Activated CD4-positive, alpha-beta T cell treated with anti-CD3 and anti-CD28 coated beads, Interleukin-2, amount 10 ng/mL, durations not matched to agents 7 days and 5 days (primary cell): ENCODE results near the gene OLFM1. TPM values are rescaled to one million over a fixed set of nuclear protein-coding genes. Genes with fewer than 3 reads are reported as not detected.
"Not testable (repeated sequence)": the region's sequence is repeated elsewhere in the genome, so short reads cannot be mapped to it uniquely, and the experiment has no call there.

Source experiments
- CTCF ChIA-PET: fragments of 350-600 bp; sonication (Branson Sonifier 250); formaldehyde crosslinking; loops from one replicate; lab custom pipeline; 2021; ENCODE audit warnings: antibody characterized with exemption; lab: Charles Lee
- POLR2A ChIA-PET: fragments of 350-600 bp; sonication (Branson Sonifier 250); formaldehyde crosslinking; loops from one replicate; lab custom pipeline; 2021; ENCODE audit warnings: antibody characterized with exemption; lab: Charles Lee
- DNase-seq: peaks from one replicate; pipeline ENCODE4 v3.0.0-alpha.2; 2020
- H3K27ac Mint-ChIP-seq: one replicate; pipeline ENCODE4 v1.8.0; 2021; ENCODE audit warnings: mild to moderate bottlenecking, moderate library complexity, mixed read lengths
- H3K27me3 Mint-ChIP-seq: one replicate; pipeline ENCODE4 v1.8.0; 2021; ENCODE audit warnings: mixed read lengths
- H3K36me3 Mint-ChIP-seq: one replicate; pipeline ENCODE4 v1.8.0; 2021; ENCODE audit warnings: low read depth, mixed read lengths
- H3K4me1 Mint-ChIP-seq: one replicate; pipeline ENCODE4 v1.8.0; 2021; ENCODE audit warnings: mixed read lengths
- H3K4me3 Mint-ChIP-seq: one replicate; pipeline ENCODE4 v1.8.0; 2021; ENCODE audit warnings: mild to moderate bottlenecking, moderate library complexity, mixed read lengths
- H3K9me3 Mint-ChIP-seq: one replicate; pipeline ENCODE4 v1.8.0; 2021; ENCODE audit warnings: mixed read lengths
- total RNA-seq, 2 experiments: library from RNA; stranded (reverse); gene quantifications; one replicate each; pipeline ENCODE4 v1.2.3, GENCODE V29; 2021

Gene OLFM1
- total RNA-seq, 2 experiments from 2014 or later = not detected

DNA sequence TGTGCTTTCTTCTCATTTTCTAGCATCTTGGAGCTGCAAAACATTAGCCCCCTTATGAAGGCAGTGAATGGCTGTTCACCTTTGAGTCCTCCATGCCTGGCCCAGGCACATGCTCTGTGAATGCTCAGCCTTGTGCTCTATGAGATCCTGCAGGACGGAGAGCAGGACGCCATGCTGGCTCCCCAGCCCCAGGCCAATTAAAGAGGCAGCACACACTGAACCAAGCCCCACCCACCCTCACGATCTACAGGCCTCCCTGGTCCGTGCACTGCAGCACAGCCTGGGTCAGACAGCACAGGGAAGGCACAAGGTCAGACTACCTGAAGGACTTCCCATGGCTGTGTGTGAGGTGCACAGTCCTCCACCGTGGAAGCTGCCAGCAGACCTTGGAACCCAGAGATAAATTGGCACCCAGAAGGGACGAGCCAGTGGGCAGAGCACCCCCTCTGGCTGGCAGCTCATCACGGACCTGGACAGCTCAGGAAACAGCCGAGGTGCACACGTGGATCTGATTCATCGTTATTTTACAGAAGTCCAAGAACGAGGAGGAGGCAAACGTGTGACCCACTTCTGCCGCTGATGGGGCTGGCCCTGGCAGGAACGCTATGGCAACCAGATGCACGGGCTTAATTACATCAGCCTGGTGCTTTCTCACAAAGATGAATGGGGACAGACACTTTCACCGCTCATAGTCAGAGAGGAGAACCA lies 59.5 kb downstream of the OLFM1 start:
- CTCF ChIA-PET = no interaction called here
- no peaks in the 10 kb centered on the region for H3K36me3 Mint-ChIP-seq

DNA sequence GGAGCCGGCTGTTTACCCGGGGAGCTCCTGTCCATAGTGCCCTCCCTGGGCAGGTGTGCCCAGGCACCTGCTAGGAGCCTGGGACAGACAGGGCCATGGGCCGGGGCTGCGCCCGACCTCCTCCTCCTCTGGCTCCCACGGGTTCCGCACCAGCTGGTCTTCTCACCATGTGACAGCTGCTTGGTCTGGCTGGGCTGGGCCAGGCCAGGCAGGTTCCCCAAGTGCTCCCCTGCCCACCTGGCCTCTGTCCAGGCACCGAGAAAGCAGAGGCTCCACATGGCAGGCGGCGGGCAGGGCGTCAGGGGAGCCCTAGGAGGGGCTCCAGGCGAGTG lies 60.0 kb downstream of the OLFM1 start:
- no peak for DNase-seq
- H3K9me3 Mint-ChIP-seq = no peaks in the 10 kb centered on the region
- H3K36me3 Mint-ChIP-seq = no peaks in the 10 kb centered on the region
- ChIA-PET CTCF (no interaction called here), POLR2A (interaction anchor here (0.6 kb wide), 1 partner anchor 140 kb away, joined by 3 read pairs; no protein-coding TSS in a partner anchor)
- no peak overlapping the region for H3K27ac Mint-ChIP-seq
- H3K4me1 Mint-ChIP-seq = no peaks in the 10 kb centered on the region
- no peaks in the 10 kb centered on the region for H3K27me3 Mint-ChIP-seq
- H3K4me3 Mint-ChIP-seq = no peak overlapping the region

More for the DNA sequence above, 59.5 kb downstream of the OLFM1 start:
- Mint-ChIP-seq H3K9me3 (no peaks in the 10 kb centered on the region), H3K27ac (no peak overlapping the region), H3K4me3 (no peak overlapping the region), H3K27me3 (no peaks in the 10 kb centered on the region), H3K4me1 (no peaks in the 10 kb centered on the region)
- POLR2A ChIA-PET = interaction anchor here (0.6 kb wide), 1 partner anchor 139 kb away, joined by 3 read pairs; no protein-coding TSS in a partner anchor
- DNase-seq = no peak

DNA sequence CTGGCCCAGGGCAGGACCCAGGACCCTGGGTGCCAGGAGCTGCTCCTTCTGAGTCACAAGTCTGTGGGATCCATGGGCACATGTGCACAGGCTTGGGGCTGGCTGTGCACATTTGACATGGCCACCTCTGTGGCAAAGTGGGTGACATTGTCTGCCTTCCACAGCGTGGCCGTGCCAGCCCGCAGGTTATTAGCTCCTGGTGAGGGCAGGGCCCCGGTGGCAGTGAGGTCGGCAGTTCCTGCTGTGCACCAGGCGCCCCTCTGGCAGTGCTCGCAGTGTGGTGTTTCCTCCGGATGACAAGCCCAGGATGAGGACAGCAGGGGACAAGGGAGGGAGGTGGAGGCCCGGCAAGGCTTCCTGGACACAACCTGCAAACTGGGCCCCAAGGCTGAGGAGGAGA lies 60.5 kb downstream of the OLFM1 start:
- no peak overlapping the region for H3K4me3 Mint-ChIP-seq
- no peak for DNase-seq
- no peaks in the 10 kb centered on the region for H3K36me3 Mint-ChIP-seq
- no peaks in the 10 kb centered on the region for H3K4me1 Mint-ChIP-seq
- CTCF ChIA-PET = no interaction called here
- H3K27me3 Mint-ChIP-seq = no peaks in the 10 kb centered on the region
- POLR2A ChIA-PET = interaction anchor here (0.6 kb wide), 1 partner anchor 140 kb away, joined by 3 read pairs; no protein-coding TSS in a partner anchor
- no peaks in the 10 kb centered on the region for H3K9me3 Mint-ChIP-seq
- H3K27ac Mint-ChIP-seq = no peak overlapping the region

DNA sequence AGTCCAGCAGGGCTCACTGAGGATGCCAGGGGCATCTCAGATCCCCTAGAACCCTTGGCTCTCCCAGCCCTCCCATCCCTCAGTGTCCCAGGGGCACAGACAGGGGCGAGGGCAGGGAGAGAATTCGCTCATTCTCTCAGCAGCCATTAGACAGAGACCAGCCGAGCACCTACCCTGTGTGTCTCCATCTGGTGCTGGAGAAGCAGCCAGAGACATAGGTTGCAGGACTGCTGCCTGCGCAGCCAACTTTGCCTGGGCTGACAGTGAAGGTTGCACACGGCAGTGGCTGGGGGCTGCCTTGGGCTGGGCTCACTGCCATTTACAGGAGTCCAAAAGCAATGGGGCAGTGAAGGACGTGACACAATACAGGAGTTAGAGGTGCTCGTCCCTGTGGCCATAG lies 60.9 kb downstream of the OLFM1 start:
- no peak for DNase-seq
- Mint-ChIP-seq H3K4me3 (no peak overlapping the region), H3K27ac (no peak overlapping the region), H3K36me3 (no peaks in the 10 kb centered on the region), H3K27me3 (no peaks in the 10 kb centered on the region), H3K9me3 (no peaks in the 10 kb centered on the region), H3K4me1 (no peaks in the 10 kb centered on the region)
- ChIA-PET POLR2A (no interaction called here), CTCF (no interaction called here)

DNA sequence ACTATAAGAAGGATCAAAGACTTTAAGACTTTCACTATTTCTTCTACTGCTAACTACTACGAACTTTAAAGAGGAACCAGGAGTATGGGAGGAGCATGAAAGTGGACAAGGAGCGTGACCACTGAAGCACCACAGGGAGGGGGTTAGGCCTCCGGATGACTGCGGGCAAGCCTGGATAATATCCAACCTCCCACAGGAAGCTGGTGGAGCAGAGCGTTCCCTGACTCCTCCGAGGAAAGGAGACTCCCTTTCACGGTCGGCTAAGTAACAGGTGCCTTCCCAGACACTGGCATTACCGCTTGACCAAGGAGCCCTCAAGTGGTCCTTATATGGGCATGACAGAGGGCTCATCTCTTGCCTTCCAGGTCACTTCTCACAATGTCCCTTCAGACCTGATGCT lies 62.4 kb downstream of the OLFM1 start:
- POLR2A ChIA-PET, CTCF ChIA-PET, H3K27me3 Mint-ChIP-seq, H3K4me3 Mint-ChIP-seq, H3K36me3 Mint-ChIP-seq, DNase-seq, H3K4me1 Mint-ChIP-seq, H3K27ac Mint-ChIP-seq, H3K9me3 Mint-ChIP-seq: not testable (repeated sequence)

DNA sequence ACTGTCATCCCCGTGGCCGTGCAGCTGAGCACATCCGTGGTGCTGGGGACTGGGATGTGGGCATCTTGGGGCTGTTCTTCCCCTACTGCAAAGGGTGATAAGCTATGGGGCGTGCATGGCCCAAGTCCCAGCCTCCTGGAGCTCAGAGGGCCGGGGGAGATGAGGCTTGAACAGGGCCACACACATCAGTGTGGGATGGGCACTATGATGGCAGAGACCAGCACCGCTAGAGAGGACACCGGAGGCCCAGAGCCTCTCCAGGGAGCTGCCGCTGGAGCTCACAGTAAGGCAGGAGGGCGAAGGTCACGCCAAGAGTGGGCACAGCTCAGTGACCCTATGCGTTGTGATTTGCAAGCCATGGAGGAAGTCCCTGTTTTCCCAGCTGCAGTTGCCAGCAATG lies 63.5 kb downstream of the OLFM1 start:
- no peak overlapping the region for H3K27ac Mint-ChIP-seq
- H3K9me3 Mint-ChIP-seq = no peaks in the 10 kb centered on the region

DNA sequence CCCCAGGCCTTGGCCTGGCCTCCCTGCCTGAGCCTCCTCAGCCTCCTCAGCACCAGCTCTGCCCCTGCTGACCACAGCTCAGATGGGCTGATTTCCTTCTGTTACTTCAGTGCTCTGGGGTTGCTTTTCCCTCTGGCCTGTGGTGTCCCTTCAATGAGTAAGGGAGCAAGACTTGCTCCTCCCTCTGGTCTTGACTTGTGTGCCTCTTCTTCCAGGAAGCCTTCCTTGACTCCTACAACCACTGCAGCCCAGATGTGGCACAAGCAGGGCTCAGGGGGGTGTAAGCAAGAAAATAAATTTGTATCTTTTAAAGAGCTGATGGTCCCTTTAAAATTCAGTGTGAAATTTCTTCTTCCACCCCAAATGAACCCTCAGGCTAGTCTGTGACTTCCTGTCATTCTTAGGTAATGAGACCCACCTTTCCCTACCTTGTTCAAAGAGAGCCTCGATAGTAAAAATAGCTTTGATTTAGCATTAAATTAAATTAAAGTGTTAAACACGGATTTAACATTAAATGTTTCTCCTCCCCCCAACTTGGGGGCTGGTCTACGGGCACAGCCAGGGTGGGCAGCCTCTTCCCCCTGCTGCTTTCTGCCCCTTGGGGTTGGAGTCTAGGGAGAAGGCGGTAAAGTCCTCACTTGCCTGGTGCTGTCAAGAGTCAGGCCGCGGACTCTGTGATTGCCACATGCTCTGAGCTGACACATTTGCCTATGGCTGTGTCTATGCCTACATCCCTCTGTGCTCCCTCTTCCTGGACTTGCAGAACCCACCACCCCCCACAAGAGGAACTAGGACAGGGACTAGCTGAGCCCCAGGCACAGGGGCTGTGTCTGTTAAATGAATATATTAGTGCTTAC lies 64.5 kb downstream of the OLFM1 start:
- CTCF ChIA-PET = no interaction called here
- no peak for DNase-seq
- POLR2A ChIA-PET = no interaction called here
- H3K9me3 Mint-ChIP-seq = no peaks in the 10 kb centered on the region
- no peaks in the 10 kb centered on the region for H3K36me3 Mint-ChIP-seq
- no peaks in the 10 kb centered on the region for H3K4me1 Mint-ChIP-seq
- no peaks in the 10 kb centered on the region for H3K27me3 Mint-ChIP-seq
- H3K27ac Mint-ChIP-seq = no peak overlapping the region
- H3K4me3 Mint-ChIP-seq = no peak overlapping the region

More for the DNA sequence above, 63.5 kb downstream of the OLFM1 start:
- Mint-ChIP-seq H3K4me3 (no peak overlapping the region), H3K4me1 (no peaks in the 10 kb centered on the region), H3K27me3 (no peaks in the 10 kb centered on the region), H3K36me3 (no peaks in the 10 kb centered on the region)
- CTCF ChIA-PET = no interaction called here
- DNase-seq = no peak
- POLR2A ChIA-PET = no interaction called here

DNA sequence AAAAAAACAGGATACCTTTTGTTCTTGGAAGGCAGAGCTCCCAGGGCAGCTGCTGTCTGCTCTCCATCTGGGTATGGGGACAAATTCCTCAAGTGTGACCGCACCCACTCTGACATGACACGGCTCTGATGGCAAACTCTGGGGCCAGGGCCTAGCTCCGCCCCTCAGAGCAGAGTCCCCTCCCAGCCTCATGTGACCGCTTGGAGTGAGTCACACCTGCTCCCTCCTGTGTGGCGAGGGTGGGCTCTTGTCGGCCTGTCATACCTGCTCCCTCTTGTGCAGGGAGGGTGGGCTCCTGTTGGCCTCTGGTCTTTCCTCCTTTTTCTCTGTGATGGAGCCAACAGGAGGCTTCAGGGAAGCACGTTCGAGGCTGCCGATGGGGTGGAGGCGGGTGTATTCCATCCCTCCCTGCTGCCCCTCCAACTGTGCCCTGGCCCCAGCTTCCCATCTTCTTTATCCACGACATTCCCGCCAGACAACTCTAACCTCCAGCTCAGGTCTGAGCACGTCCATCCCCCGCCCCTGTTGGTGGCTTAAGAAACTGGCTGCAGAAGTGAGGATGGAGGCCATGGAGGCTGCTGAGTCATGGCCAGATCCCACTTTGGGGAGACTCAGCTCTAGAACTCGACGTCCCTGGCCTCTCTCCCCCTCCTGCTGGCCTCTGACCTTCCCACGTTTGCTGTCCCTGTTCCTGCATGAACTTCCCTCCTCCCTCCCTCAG lies 65.3 kb downstream of the OLFM1 start:
- ChIA-PET POLR2A (no interaction called here), CTCF (no interaction called here)
- H3K4me1 Mint-ChIP-seq = no peaks in the 10 kb centered on the region
- no peaks in the 10 kb centered on the region for H3K9me3 Mint-ChIP-seq
- no peak overlapping the region for H3K4me3 Mint-ChIP-seq
- no peak for DNase-seq
- H3K27ac Mint-ChIP-seq = no peak overlapping the region
- no peaks in the 10 kb centered on the region for H3K27me3 Mint-ChIP-seq
- no peaks in the 10 kb centered on the region for H3K36me3 Mint-ChIP-seq

DNA sequence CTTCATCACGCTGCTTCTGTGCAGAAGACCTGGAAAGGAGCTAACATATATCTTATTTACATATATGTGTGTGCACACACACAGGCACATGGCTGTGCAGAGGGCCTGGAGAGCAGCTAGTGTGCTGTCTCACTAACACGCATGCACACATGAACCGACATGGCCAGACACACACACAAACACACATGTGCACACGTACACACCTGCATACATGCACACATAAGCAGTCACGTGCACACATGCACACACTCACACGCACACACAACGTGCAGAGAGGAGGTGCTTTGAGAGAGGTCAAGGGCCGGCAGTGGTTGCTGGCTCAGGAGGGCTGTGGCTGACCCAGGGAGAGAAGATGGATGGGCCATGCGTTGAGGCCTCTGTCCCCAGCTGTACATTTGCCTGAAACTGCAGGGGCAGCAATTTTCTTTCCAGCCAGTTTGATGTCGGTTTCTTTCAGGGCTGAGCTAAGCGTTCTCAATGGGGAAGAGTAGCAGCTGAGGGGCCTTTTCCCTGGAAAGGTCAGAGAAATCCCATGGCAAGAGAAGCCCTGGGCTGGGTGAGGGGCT lies 66.7 kb downstream of the OLFM1 start:
- POLR2A ChIA-PET = no interaction called here
- Mint-ChIP-seq H3K27me3 (no peaks in the 10 kb centered on the region), H3K4me3 (no peak overlapping the region), H3K36me3 (no peaks in the 10 kb centered on the region), H3K4me1 (no peaks in the 10 kb centered on the region), H3K27ac (no peak overlapping the region), H3K9me3 (no peaks in the 10 kb centered on the region)
- CTCF ChIA-PET = no interaction called here
- DNase-seq = no peak

DNA sequence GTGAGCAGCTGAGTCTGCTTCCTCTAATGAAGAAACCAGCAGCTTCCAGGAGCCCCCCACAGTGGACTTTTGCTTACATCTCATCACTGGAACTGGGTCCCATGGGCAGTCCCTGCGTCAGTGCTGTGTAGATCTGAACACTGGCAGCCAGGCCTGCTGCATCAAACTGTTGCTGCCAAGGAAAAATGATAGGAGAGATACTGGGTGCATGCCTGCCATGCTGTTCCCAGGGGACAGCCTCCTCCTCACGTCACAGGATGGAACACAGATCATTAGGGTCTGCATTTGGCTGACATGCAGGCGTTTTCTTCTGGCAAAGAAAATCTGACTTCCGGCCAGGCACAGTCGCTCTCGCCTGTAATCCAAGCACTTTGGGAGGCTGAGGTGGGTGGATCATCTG lies 67.9 kb downstream of the OLFM1 start:
- Mint-ChIP-seq H3K4me1 (no peaks in the 10 kb centered on the region), H3K27me3 (no peaks in the 10 kb centered on the region), H3K4me3 (no peak overlapping the region), H3K9me3 (no peaks in the 10 kb centered on the region), H3K36me3 (no peaks in the 10 kb centered on the region), H3K27ac (no peak overlapping the region)
- ChIA-PET CTCF (no interaction called here), POLR2A (no interaction called here)
- no peak for DNase-seq

DNA sequence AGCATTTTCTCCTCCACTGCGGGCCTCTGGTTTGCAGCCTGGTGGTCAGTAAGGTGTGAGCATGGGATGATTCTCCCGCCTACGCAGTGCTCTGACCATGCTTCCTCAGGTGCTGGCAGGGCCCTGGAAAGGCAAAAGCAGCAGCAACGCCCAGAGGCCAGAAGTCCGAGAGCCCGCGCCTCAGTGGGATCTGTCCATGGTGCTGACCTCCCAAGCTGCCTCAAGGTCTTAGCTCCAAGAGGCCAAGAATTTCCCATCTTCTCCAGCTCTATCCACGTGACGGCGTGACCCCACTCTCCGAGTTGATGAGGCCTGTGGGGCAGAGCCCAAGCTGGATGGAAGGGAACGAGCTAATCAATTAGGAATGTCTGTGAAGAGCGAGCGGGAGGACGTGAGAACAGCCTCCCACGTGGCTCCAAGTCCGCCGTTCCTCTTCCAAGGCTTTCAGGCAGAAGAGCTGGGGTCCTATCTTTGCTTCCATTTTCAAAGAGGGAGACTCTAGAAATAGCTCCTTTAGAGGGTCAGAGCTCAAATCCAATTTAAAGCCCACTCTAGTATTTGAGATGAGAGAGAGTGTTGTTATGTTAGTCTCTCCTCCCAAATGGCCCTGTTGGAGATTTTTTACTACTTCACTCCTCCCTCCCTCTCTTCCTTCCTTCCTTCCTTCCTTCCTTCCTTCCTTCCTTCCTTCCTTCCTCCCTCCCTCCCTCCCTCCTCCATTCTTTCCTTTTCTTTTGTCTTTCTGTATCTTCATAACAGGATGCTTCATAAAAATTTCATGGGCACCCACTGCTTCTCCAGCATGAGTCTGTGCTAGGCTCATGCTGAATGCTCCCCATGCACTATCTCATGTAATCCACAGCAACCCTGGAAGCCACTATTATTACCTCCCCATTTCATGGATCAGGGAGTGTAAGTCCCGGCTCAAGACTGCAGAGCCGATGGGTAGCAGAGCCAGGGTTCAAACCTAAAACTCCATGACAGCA lies 69.3 kb downstream of the OLFM1 start:
- H3K36me3 Mint-ChIP-seq = no peaks in the 10 kb centered on the region
- H3K4me1 Mint-ChIP-seq = no peaks in the 10 kb centered on the region
- POLR2A ChIA-PET = interaction anchor here (0.7 kb wide), 1 partner anchor 426 kb away, joined by 3 read pairs; no protein-coding TSS in a partner anchor
- CTCF ChIA-PET = no interaction called here
- no peaks in the 10 kb centered on the region for H3K27me3 Mint-ChIP-seq
- H3K27ac Mint-ChIP-seq = no peak overlapping the region
- no peaks in the 10 kb centered on the region for H3K9me3 Mint-ChIP-seq
- H3K4me3 Mint-ChIP-seq = no peak overlapping the region
- peak; percentile 24 for DNase-seq
